BJ (cell line): ENCODE results near the gene C10orf71. TPM values are rescaled to one million over a fixed set of nuclear protein-coding genes. Genes with fewer than 3 reads are reported as not detected.

Experiments
- CTCF ChIA-PET: fragments of 350-600 bp; formaldehyde crosslinking; extraction: SDS; loops from one replicate; lab custom pipeline; 2021; ENCODE audit warnings: antibody characterized with exemption, inconsistent platforms; lab: Yijun Ruan, JAX
- POLR2A ChIA-PET: fragments of 300-600 bp; sonication (Branson Sonifier 250); formaldehyde crosslinking; extraction: SDS; loops from one replicate; lab custom pipeline; 2021; ENCODE audit warnings: antibody characterized with exemption; lab: Charles Lee
- DNase-seq: peaks from one replicate; pipeline ENCODE4 v3.0.0-alpha.2; 2011; ENCODE audit warnings: low read depth
- H3K27me3 ChIP-seq: 2 replicates; pipeline ENCODE4 v1.6.0; 2011; ENCODE audit warnings: low read length; ENCODE audit not compliant: control insufficient read depth, insufficient read depth
- H3K36me3 ChIP-seq: 2 replicates; pipeline ENCODE4 v1.5.1; 2011; ENCODE audit warnings: low read length; ENCODE audit not compliant: control insufficient read depth, insufficient read depth
- H3K4me3 ChIP-seq: 2 replicates; pipeline ENCODE4 v1.5.1; 2011; ENCODE audit warnings: low read depth, mild to moderate bottlenecking, control low read depth, low read length
- CTCF ChIP-seq: IDR thresholded peaks from 2 replicates; pipeline ENCODE4 v1.5.1; 2011; ENCODE audit warnings: low read depth, mild to moderate bottlenecking, control low read depth, inconsistent platforms, low read length, moderate library complexity; ENCODE audit not compliant: insufficient read depth
- polyA plus RNA-seq: library from polyadenylated mRNA; depleted of rRNA; stranded (reverse); fragments of >200 nt; gene quantifications from 2 replicates; pipeline ENCODE4 v1.2.3, GENCODE V29; 2011

Gene C10orf71
- polyA plus RNA-seq, 1 experiment: not detected

- Histone ChIP-seq H3K27me3 (peaks cover 2% of the 10 kb centered on the region; the same call in 1 of the 2 replicates), H3K36me3 (no peaks in the 10 kb centered on the region), H3K4me3 (no peak overlapping the region)
- POLR2A ChIA-PET: interaction anchor here (0.6 kb wide), 1 partner anchor 1057 kb away, joined by 4 read pairs; no protein-coding TSS in a partner anchor
- TF ChIP-seq CTCF: no peak
- CTCF ChIA-PET: interaction anchor here (0.6 kb wide), 1 partner anchor 46 kb away, joined by 3 read pairs; no protein-coding TSS in a partner anchor
- no peak for DNase-seq
Observed at GRCh38 chr10:49273626-49274025, 25.3 kb upstream of the C10orf71 start.

GRCh38 chr10:49274886-49275285 lies 24.1 kb upstream of the C10orf71 start:
- no peak overlapping the region for H3K4me3 ChIP-seq
- H3K27me3 ChIP-seq: peaks cover 2% of the 10 kb centered on the region; the same call in 1 of the 2 replicates
- POLR2A ChIA-PET: no interaction called here
- no peak for TF ChIP-seq CTCF
- H3K36me3 ChIP-seq: no peaks in the 10 kb centered on the region
- no peak for DNase-seq
- CTCF ChIA-PET: no interaction called here

- ChIA-PET CTCF (no interaction called here), POLR2A (no interaction called here)
- Histone ChIP-seq H3K36me3 (no peaks in the 10 kb centered on the region), H3K27me3 (peaks cover 2% of the 10 kb centered on the region; the same call in 1 of the 2 replicates), H3K4me3 (no peak overlapping the region)
- no peak for DNase-seq
- no peak for TF ChIP-seq CTCF
Observed at GRCh38 chr10:49275896-49276295, 23.1 kb upstream of the C10orf71 start.

GRCh38 chr10:49276596-49276995 lies 22.4 kb upstream of the C10orf71 start:
- Histone ChIP-seq H3K36me3 (no peaks in the 10 kb centered on the region), H3K4me3 (no peak overlapping the region), H3K27me3 (peaks cover 2% of the 10 kb centered on the region; the same call in 1 of the 2 replicates)
- DNase-seq: no peak
- POLR2A ChIA-PET: no interaction called here
- CTCF ChIA-PET: no interaction called here
- TF ChIP-seq CTCF: no peak

GRCh38 chr10:49277973-49278372 lies 21.0 kb upstream of the C10orf71 start:
- H3K27me3 ChIP-seq: peaks cover 2% of the 10 kb centered on the region; the same call in 1 of the 2 replicates
- DNase-seq: no peak
- no peak overlapping the region for H3K4me3 ChIP-seq
- H3K36me3 ChIP-seq: no peaks in the 10 kb centered on the region
- no peak for TF ChIP-seq CTCF
- ChIA-PET CTCF (interaction anchor here (0.6 to 1.3 kb wide), 2 partner anchors 14 to 261 kb away, joined by 3 to 4 read pairs; no protein-coding TSS in a partner anchor), POLR2A (no interaction called here)
